AG04450 (cell line): ENCODE data around the gene VWCE. TPM values are rescaled to one million over a fixed set of nuclear protein-coding genes. Genes with fewer than 3 reads are reported as not detected.

Source experiments
- CTCF ChIA-PET: fragments of 300-600, 350-600 bp; formaldehyde crosslinking; extraction: SDS; loops from one replicate; lab custom pipeline; 2022; ENCODE audit warnings: antibody characterized with exemption, inconsistent platforms; lab: Charles Lee
- POLR2A ChIA-PET: fragments of 350-600 bp; formaldehyde crosslinking; extraction: SDS; loops from one replicate; lab custom pipeline; 2021; ENCODE audit warnings: antibody characterized with exemption, inconsistent platforms; lab: Yijun Ruan, JAX
- DNase-seq: peaks from one replicate; pipeline ENCODE4 v3.0.0-alpha.2; 2011; ENCODE audit warnings: low read depth, low spot score
- H3K27ac ChIP-seq: one replicate; pipeline ENCODE4 v1.5.1; 2012; ENCODE audit warnings: low read depth, low read length, control low read depth
- H3K27me3 ChIP-seq: one replicate; pipeline ENCODE4 v1.6.0; 2012; ENCODE audit warnings: low read length; ENCODE audit not compliant: control insufficient read depth, insufficient read depth
- H3K4me3 ChIP-seq: 2 replicates; pipeline ENCODE4 v1.5.1; 2011; ENCODE audit warnings: mild to moderate bottlenecking, low read depth, low read length, control low read depth
- H3K9me3 ChIP-seq: 2 replicates; pipeline ENCODE4 v1.5.1; 2012; ENCODE audit warnings: low read length; ENCODE audit not compliant: control insufficient read depth, insufficient read depth
- polyA plus RNA-seq: library from polyadenylated mRNA; depleted of rRNA; stranded (reverse); fragments of >200 nt; gene quantifications from 2 replicates; pipeline ENCODE4 v1.2.3, GENCODE V29; 2011
- TF ChIP-seq, protein P1 (sequence below): IDR thresholded peaks from 2 replicates; pipeline ENCODE4 v1.5.1; 2011; ENCODE audit warnings: low read depth, low read length, control low read depth, inconsistent platforms

Gene VWCE
- polyA plus RNA-seq, 1 experiment = 1.4 TPM

DNA sequence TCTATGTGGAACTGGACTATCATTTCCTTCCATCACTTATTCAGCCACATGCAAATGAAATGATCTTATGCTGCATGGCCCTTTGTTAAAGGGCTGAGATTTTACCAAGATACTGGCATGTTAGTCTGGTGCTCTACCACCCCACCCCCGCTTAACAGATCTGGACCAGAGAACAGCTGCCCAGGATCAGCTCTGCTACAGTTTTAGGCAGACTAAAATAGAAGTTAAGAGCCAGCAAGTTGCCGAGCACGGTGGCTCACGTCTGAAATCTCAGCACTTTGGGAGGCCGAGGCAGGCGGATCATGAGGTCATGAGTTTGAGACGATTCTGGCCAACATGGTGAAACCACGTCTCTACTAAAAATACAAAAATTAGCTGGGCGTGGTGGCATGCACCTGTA, 33.2 kb upstream of the VWCE start:
- H3K4me3 ChIP-seq = no peak overlapping the region
- no peaks in the 10 kb centered on the region for H3K27me3 ChIP-seq
- CTCF ChIA-PET = interaction anchor here (0.9 to 2.7 kb wide), 5 partner anchors 9 to 118 kb away, joined by 3 to 21 read pairs (median 5); no protein-coding TSS in a partner anchor

DNA sequence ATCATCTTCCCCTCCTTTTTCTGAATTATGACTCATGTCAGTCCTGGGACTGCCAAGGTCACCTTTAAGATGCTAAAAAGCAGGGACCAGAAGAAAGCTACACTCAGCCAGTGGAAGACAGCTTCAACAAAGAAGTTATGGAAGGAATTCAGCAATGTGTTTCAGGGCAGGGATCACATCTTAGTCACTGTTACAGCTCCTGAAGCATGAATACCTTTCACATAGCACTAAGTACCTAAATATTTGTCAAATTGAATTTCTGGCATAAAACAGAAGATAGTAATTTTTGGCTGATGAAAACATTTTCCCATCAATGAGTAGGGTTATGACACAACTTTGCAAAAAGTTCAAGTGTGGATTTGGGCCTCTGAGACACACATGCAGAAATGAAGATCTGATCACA, 32.6 kb upstream of the VWCE start:
- Histone ChIP-seq H3K4me3 (no peak overlapping the region), H3K27me3 (no peaks in the 10 kb centered on the region), H3K27ac (no peak overlapping the region), H3K9me3 (no peaks in the 10 kb centered on the region; the same call in 1 of the 2 replicates)
- TF ChIP-seq, protein P1, sequence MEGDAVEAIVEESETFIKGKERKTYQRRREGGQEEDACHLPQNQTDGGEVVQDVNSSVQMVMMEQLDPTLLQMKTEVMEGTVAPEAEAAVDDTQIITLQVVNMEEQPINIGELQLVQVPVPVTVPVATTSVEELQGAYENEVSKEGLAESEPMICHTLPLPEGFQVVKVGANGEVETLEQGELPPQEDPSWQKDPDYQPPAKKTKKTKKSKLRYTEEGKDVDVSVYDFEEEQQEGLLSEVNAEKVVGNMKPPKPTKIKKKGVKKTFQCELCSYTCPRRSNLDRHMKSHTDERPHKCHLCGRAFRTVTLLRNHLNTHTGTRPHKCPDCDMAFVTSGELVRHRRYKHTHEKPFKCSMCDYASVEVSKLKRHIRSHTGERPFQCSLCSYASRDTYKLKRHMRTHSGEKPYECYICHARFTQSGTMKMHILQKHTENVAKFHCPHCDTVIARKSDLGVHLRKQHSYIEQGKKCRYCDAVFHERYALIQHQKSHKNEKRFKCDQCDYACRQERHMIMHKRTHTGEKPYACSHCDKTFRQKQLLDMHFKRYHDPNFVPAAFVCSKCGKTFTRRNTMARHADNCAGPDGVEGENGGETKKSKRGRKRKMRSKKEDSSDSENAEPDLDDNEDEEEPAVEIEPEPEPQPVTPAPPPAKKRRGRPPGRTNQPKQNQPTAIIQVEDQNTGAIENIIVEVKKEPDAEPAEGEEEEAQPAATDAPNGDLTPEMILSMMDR = no peak
- ChIA-PET CTCF (interaction anchor here (0.9 to 2.7 kb wide), 5 partner anchors 9 to 119 kb away, joined by 3 to 21 read pairs (median 5); no protein-coding TSS in a partner anchor), POLR2A (interaction anchor here (0.9 to 1.2 kb wide), 2 partner anchors 22 to 34 kb away, joined by 5 read pairs; partner anchors contain the start of genes CYB561A3 and TMEM138)
- DNase-seq = no peak

More for the DNA sequence above, 33.2 kb upstream of the VWCE start:
- no peak overlapping the region for H3K27ac ChIP-seq
- no peaks in the 10 kb centered on the region; the same call in 1 of the 2 replicates for H3K9me3 ChIP-seq
- POLR2A ChIA-PET = interaction anchor here (1.2 kb wide), 1 partner anchor 22 kb away, joined by 5 read pairs; no protein-coding TSS in a partner anchor
- TF ChIP-seq, protein P1 = no peak
- DNase-seq = no peak

DNA sequence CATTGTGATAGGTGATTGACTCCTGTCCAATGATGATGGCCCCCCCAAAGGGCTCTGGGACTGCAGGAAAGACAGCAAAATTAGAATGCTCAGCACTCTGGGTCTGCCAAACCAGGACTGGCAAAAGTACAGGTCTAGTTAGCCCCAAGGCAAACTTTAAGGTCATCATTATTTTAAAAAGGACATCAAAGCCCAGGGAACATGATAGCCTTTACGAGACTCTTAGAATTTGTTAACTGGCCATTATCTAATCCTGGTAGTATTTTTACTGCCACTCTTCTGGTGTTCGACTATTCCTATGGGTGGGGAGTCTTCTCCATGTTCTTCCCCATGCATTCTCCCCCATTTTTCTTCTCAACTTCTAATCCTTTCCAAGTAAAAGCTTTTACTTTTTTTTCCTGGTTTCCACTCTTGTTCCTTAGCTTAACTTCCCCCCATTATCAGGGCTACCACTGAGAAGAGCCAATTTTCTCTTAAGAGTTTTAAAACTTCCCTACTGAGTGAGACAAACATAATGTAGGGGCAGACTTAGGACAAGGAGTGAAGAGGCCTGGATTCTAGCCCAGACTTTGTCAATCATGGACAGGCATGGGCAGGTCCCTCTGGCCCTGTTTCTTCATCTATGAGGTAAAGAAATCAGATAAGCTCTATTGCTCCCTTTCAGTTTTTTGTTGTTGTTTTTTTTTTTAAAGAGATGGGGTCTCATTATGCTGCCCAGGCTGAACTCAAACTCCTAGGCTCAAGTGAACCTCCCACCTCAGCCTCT, 30.7 kb upstream of the VWCE start:
- CTCF ChIA-PET = interaction anchor here (0.6 to 0.8 kb wide), 3 partner anchors 11 to 120 kb away, joined by 3 to 4 read pairs (median 4); no protein-coding TSS in a partner anchor
- no peak for DNase-seq
- Histone ChIP-seq H3K27ac (peak overlapping the region; percentile 21), H3K4me3 (no peak overlapping the region), H3K27me3 (no peaks in the 10 kb centered on the region), H3K9me3 (no peaks in the 10 kb centered on the region)
- TF ChIP-seq, protein P1 = no peak
- POLR2A ChIA-PET = no interaction called here

DNA sequence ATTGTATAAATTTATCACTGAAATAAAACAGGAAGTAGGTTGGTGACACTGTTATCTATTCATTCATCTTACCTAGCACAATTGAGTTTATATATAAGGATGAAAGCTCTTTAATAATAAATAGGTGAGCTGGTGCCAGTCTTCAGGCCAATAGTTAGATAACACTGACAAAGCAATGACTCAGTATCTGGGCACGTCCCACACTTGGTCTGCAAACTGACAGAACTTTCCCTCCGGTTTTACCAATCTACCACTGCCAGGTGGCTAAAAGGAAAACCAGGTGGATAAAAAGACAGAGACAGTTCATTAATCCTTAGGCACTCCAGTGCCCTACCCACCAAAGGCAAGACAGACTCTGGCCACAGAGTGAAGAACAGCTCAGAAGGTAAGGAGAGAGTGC, 20.1 kb upstream of the VWCE start:
- ChIA-PET CTCF (interaction anchor here (1.7 kb wide), 1 partner anchor 21 kb away, joined by 7 read pairs; no protein-coding TSS in a partner anchor), POLR2A (no interaction called here)
- H3K9me3 ChIP-seq = no peaks in the 10 kb centered on the region
- no peaks in the 10 kb centered on the region for H3K27me3 ChIP-seq
- no peak overlapping the region for H3K27ac ChIP-seq
- no peak for DNase-seq
- TF ChIP-seq, protein P1 = no peak
- H3K4me3 ChIP-seq = no peak overlapping the region

DNA sequence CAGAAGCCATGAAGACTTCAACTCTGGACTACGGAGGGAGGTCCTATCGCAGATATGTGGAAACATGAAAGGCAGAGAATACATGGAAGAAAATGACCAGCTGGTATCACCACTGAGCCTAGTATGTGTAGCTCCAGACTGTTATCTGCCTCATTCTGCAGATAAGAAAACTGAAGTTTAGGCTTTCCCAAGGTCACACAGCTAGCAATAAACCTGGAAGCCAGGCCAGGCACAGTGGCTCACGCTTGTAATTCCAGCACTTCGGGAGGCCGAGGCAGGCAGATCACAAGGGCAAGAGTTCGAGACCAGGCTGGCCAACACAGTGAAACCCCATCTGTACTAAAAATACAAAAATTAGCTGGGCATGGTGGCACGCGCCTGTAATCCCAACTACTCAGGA, 15.6 kb upstream of the VWCE start:
- TF ChIP-seq, protein P1 = no peak
- Histone ChIP-seq H3K4me3 (no peak overlapping the region), H3K27me3 (no peaks in the 10 kb centered on the region), H3K9me3 (no peaks in the 10 kb centered on the region), H3K27ac (no peak overlapping the region)
- ChIA-PET CTCF (interaction anchor here (0.8 to 2.0 kb wide), 3 partner anchors 25 to 83 kb away, joined by 3 to 6 read pairs (median 3); no protein-coding TSS in a partner anchor), POLR2A (no interaction called here)
- DNase-seq = no peak
